ENCODE measurements around the gene EEF1A2. TPM values are rescaled to one million over a fixed set of nuclear protein-coding genes. Genes with fewer than 3 reads are reported as not detected.
A peak's percentile ranks its signal among the peaks of the same experiment; 100 is the strongest.

The EEF1A2 gene
- total RNA-seq, 1 donor from 2014 or later, result 37.6 TPM

DNA sequence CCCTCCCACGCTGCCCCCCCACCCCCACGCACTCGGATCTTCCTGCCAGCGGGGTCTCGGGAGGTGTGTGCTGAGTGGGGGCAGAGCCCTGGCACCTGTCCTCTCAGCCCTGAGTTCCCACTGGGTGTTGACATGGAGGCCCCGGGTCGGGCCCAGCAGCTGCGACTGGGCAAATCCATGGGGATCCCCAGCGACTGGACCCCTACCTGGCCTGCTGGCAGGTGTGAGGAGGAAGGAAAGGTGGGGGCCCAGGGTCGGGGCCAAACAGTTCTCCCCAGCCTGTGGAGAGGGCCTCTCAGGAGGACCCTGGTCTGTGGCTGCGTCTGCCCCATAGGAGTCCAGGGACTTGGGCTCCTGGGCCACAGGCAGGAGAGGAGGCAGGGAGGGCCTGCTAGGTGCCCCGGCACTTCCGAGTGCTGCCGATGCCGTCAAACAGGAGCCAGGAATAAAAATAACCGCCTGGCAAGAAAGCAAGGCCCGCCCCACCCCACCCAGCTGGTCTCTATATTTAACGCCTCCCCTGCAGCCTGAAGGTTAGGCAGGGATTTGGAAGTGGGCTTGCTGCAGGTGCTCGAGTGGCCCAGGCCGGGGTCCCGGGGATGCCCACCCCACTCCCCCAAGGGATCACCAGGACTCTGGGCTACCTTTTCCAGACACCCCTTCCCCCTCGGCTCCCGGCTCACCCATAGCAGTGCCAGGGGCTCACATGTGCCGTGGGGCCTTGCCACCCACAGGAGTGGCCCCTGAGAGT lies 1.4 kb upstream of the EEF1A2 start:
- Histone ChIP-seq H3K27me3 (ENCODE audit: insufficient read depth, low read length) (peaks cover 14% of the 10 kb centered on the region), H3K36me3 (ENCODE audit: insufficient read depth, low read length) (no peaks in the 10 kb centered on the region), H3K79me2 (ENCODE audit: insufficient read depth, low read length) (no peaks in the 10 kb centered on the region), H3K27ac (ENCODE audit: low read depth, low read length) (no peak overlapping the region), H3K9me3 (ENCODE audit: insufficient read depth, low read depth, low read length) (peaks cover 10% of the 10 kb centered on the region), H3K4me1 (ENCODE audit: insufficient read depth, low read length) (no peaks in the 10 kb centered on the region), H3K4me2 (ENCODE audit: low read length) (no peak overlapping the region), H2AFZ (ENCODE audit: low read depth, low read length) (no peak overlapping the region), H3K4me3 (ENCODE audit: insufficient read depth, low read depth, low read length) (no peak overlapping the region), H3K9ac (ENCODE audit: low read length) (no peak overlapping the region), H4K20me1 (ENCODE audit: insufficient read depth, low read length) (no peaks in the 10 kb centered on the region)
- Mint-ChIP-seq H3K36me3 (ENCODE audit: low read depth, unreplicated experiment) (no peaks in the 10 kb centered on the region), H3K27me3 (ENCODE audit: low read depth, unreplicated experiment) (peaks cover 16% of the 10 kb centered on the region), H3K27ac (ENCODE audit: unreplicated experiment) (no peak overlapping the region), H3K4me3 (ENCODE audit: unreplicated experiment) (no peak overlapping the region), H3K9me3 (ENCODE audit: unreplicated experiment) (peaks cover 10% of the 10 kb centered on the region), H3K4me1 (ENCODE audit: low read depth, unreplicated experiment) (no peaks in the 10 kb centered on the region)
- TF ChIP-seq EZH2 (IDR thresholded peaks at IDR 0.05; ENCODE audit: insufficient read depth, low read length), result no peak
- TF ChIP-seq, protein P1, sequence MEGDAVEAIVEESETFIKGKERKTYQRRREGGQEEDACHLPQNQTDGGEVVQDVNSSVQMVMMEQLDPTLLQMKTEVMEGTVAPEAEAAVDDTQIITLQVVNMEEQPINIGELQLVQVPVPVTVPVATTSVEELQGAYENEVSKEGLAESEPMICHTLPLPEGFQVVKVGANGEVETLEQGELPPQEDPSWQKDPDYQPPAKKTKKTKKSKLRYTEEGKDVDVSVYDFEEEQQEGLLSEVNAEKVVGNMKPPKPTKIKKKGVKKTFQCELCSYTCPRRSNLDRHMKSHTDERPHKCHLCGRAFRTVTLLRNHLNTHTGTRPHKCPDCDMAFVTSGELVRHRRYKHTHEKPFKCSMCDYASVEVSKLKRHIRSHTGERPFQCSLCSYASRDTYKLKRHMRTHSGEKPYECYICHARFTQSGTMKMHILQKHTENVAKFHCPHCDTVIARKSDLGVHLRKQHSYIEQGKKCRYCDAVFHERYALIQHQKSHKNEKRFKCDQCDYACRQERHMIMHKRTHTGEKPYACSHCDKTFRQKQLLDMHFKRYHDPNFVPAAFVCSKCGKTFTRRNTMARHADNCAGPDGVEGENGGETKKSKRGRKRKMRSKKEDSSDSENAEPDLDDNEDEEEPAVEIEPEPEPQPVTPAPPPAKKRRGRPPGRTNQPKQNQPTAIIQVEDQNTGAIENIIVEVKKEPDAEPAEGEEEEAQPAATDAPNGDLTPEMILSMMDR (IDR thresholded peaks at IDR 0.05; ENCODE audit: insufficient read depth, low read depth, low read length), result no peak
- FAIRE-seq, result no peak
- DNase-seq (ENCODE audit: low read depth), result no peak

DNA sequence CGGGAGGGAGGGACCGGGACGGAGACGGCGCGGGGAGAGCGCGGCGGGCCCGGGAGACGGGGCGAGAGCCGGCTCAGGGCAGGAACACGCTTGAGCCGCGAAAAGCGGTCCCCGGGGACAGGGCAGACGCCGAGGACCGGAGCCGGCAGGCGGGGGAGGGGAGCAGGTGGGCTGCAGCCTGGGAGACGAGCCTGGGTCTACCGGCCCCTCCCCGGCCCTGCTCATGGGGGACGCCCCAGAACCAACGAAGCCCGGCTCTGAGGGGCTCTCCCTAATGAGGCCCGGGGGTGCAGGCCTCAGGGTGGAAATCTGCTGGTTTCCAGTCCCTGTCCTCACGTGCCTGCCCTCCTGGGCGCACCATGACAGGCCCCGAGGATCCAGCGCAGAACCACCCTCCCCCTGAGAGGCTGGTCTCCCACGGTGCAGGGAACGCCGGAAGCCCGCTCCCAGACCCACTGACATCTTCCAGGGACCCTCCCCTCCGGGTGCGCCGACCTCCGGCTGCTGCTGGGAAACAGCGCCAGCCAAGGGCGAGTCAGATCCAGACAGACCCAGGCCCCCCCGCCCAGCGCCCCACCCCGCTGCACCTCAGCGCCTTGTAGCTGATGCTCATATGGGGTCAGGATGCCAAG lies 571 bp upstream of the EEF1A2 start:
- Histone ChIP-seq H3K36me3 (ENCODE audit: insufficient read depth, low read length) (no peaks in the 10 kb centered on the region), H4K20me1 (ENCODE audit: insufficient read depth, low read length) (no peaks in the 10 kb centered on the region), H3K27me3 (ENCODE audit: insufficient read depth, low read length) (peaks cover 10% of the 10 kb centered on the region), H3K79me2 (ENCODE audit: insufficient read depth, low read length) (no peaks in the 10 kb centered on the region), H2AFZ (ENCODE audit: low read depth, low read length) (no peak overlapping the region), H3K4me3 (ENCODE audit: insufficient read depth, low read depth, low read length) (no peak overlapping the region), H3K9me3 (ENCODE audit: insufficient read depth, low read depth, low read length) (peaks cover 1% of the 10 kb centered on the region), H3K27ac (ENCODE audit: low read depth, low read length) (no peak overlapping the region), H3K4me2 (ENCODE audit: low read length) (peak overlapping the region; percentile 50), H3K4me1 (ENCODE audit: insufficient read depth, low read length) (no peaks in the 10 kb centered on the region), H3K9ac (ENCODE audit: low read length) (no peak overlapping the region)
- Mint-ChIP-seq H3K27ac (ENCODE audit: unreplicated experiment) (no peak overlapping the region), H3K4me3 (ENCODE audit: unreplicated experiment) (no peak overlapping the region), H3K27me3 (ENCODE audit: low read depth, unreplicated experiment) (peaks cover 11% of the 10 kb centered on the region), H3K36me3 (ENCODE audit: low read depth, unreplicated experiment) (no peaks in the 10 kb centered on the region), H3K4me1 (ENCODE audit: low read depth, unreplicated experiment) (no peaks in the 10 kb centered on the region), H3K9me3 (ENCODE audit: unreplicated experiment) (peaks cover 4% of the 10 kb centered on the region)
- TF ChIP-seq EZH2 (IDR thresholded peaks at IDR 0.05; ENCODE audit: insufficient read depth, low read length), result peak; percentile 74
- TF ChIP-seq, protein P1 (IDR thresholded peaks at IDR 0.05; ENCODE audit: insufficient read depth, low read depth, low read length), result no peak
- DNase-seq (ENCODE audit: low read depth) (no peak), FAIRE-seq (no peak)

All from astrocyte (in vitro differentiated cells and primary cell).